ENCODE results near the gene PTGDS.

Gene PTGDS

DNA sequence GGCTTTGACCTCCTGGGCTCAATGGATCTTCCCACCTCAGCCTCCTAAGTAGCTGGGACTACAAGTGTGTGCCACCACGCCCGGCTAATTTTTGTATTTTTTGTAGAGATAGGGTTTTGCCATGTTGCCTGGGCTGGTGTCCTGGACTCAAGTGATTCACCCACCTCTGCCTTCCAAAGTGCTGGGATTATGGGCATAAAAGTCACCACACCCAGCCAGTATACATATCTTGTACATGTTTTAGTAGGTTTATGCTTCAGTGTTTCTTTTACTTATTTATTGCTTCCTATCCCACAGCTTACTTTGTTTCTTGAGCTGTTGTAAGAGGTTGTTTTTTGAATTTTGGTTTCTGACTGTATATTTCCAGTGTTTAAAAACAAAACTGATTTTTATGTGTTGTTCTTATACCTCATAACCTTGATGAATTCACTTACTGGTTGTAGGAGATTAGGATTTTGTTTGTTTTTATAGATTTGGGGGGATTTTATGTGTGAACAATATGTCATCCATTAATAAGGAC is 45.6 kb upstream of the PTGDS start:
- Histone ChIP-seq H3K9me3 (ENCODE audit: control insufficient read depth, insufficient read depth, low read depth, low read length) (no peaks in the 10 kb centered on the region), H3K4me1 (ENCODE audit: control insufficient read depth, insufficient read depth, low read length) (no peaks in the 10 kb centered on the region), H3K4me3 (ENCODE audit: low read depth, low read length) (no peak overlapping the region), H3K27ac (ENCODE audit: extremely low read depth, low read depth, low read length) (no peak overlapping the region), H3K36me3 (ENCODE audit: control insufficient read depth in 2 of 2, insufficient read depth in 1 of 2, low read length in 2 of 2) (peaks cover 5 to 16% of the 10 kb centered on the region in 2 experiments; a peak in 2 of 3 replicates)
- ChIA-PET CTCF (interaction anchor here (0.8 to 1.0 kb wide), 2 partner anchors 10 to 98 kb away, joined by 3 to 7 read pairs; no protein-coding TSS in a partner anchor), POLR2A (interaction anchor here (0.6 kb wide), 1 partner anchor 61 kb away, joined by 3 read pairs; the partner anchor contains the start of gene PAXX)
- no peak for TF ChIP-seq ZNF521 (tag by site-specific recombination; IDR thresholded peaks at IDR 0.05)
- TF ChIP-seq HOXC10 (CRISPR knock-in tag; IDR thresholded peaks at IDR 0.05) = no peak
- TF ChIP-seq, protein P1, sequence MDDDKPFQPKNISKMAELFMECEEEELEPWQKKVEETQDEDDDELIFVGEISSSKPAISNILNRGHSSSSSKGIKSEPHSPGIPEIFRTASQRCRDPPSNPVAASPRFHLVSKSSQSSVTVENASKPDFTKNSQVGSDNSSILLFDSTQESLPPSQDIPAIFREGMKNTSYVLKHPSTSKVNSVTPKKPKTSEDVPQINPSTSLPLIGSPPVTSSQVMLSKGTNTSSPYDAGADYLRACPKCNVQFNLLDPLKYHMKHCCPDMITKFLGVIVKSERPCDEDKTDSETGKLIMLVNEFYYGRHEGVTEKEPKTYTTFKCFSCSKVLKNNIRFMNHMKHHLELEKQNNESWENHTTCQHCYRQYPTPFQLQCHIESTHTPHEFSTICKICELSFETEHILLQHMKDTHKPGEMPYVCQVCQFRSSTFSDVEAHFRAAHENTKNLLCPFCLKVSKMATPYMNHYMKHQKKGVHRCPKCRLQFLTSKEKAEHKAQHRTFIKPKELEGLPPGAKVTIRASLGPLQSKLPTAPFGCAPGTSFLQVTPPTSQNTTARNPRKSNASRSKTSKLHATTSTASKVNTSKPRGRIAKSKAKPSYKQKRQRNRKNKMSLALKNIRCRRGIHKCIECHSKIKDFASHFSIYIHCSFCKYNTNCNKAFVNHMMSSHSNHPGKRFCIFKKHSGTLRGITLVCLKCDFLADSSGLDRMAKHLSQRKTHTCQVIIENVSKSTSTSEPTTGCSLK (tag by site-specific recombination; IDR thresholded peaks at IDR 0.05) = no peak
- TF ChIP-seq ZNF140 (tag by site-specific recombination; IDR thresholded peaks at IDR 0.05) = no peak
- no peak for TF ChIP-seq ZNF629 (tag by site-specific recombination; IDR thresholded peaks at IDR 0.05)
- no peak for TF ChIP-seq ZNF132 (tag by site-specific recombination; IDR thresholded peaks at IDR 0.05; ENCODE audit: borderline replicate concordance)
- TF ChIP-seq GLI4 (tag by site-specific recombination; IDR thresholded peaks at IDR 0.05) = no peak
- no peak for TF ChIP-seq ZFP37 (tag by site-specific recombination; IDR thresholded peaks at IDR 0.05)
- no peak for TF ChIP-seq SETDB1 (IDR thresholded peaks at IDR 0.05; ENCODE audit: insufficient read length, low read length)
- TF ChIP-seq SP3 (tag by site-specific recombination; IDR thresholded peaks at IDR 0.05) = no peak
- TF ChIP-seq, protein P2, sequence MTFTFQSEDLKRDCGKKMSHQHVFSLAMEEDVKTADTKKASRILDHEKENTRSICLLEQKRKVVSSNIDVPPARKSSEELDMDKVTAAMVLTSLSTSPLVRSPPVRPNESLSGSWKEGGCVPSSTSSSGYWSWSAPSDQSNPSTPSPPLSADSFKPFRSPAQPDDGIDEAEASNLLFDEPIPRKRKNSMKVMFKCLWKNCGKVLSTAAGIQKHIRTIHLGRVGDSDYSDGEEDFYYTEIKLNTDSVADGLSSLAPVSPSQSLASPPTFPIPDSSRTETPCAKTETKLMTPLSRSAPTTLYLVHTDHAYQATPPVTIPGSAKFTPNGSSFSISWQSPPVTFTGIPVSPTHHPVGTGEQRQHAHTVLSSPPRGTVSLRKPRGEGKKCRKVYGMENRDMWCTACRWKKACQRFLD (tag by site-specific recombination; IDR thresholded peaks at IDR 0.05) = no peak
- TF ChIP-seq ZNF561 (tag by site-specific recombination; IDR thresholded peaks at IDR 0.05; ENCODE audit: borderline replicate concordance) = no peak

DNA sequence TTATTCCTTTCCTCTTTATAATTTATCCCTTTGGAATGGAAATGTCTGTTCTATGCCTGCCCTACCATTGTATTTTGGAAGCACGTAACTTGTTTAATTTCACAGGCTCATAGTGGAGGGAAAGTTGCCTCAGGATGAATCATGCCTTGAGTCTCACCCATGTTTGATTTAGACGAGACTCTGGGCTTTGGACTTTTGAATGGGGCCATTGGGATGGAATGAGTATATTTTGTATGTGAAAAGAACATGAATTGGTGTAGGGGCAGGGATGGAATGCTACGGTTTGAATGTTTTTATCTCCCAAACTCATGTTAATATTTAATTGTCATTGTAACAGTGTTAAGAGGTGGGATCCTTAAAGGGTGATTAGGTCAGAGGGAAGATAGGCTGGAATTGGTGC is 43.0 kb upstream of the PTGDS start:
- TF ChIP-seq, protein P3, sequence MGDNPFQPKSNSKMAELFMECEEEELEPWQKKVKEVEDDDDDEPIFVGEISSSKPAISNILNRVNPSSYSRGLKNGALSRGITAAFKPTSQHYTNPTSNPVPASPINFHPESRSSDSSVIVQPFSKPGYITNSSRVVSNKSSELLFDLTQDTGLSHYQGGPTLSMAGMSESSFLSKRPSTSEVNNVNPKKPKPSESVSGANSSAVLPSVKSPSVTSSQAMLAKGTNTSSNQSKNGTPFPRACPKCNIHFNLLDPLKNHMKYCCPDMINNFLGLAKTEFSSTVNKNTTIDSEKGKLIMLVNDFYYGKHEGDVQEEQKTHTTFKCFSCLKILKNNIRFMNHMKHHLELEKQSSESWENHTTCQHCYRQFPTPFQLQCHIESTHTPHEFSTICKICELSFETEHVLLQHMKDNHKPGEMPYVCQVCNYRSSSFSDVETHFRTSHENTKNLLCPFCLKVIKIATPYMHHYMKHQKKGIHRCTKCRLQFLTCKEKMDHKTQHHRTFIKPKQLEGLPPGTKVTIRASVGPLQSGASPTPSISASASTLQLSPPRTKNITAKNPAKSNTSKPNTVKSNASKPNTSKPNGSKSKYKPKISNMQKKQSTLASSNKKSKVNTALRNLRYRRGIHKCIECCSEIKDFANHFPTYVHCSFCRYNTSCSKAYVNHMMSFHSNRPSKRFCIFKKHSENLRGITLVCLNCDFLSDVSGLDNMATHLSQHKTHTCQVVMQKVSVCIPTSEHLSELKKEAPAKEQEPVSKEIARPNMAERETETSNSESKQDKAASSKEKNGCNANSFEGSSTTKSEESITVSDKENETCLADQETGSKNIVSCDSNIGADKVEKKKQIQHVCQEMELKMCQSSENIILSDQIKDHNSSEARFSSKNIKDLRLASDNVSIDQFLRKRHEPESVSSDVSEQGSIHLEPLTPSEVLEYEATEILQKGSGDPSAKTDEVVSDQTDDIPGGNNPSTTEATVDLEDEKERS (tag by site-specific recombination; IDR thresholded peaks at IDR 0.05) = no peak
- TF ChIP-seq ZNF138 (tag by site-specific recombination; IDR thresholded peaks at IDR 0.05; ENCODE audit: borderline replicate concordance) (no peak), ZNF354C (tag by site-specific recombination; IDR thresholded peaks at IDR 0.05; ENCODE audit: borderline replicate concordance, low read depth) (no peak), HOXD13 (CRISPR knock-in tag; IDR thresholded peaks at IDR 0.05; ENCODE audit: borderline replicate concordance) (no peak), ZNF37A (tag by site-specific recombination; IDR thresholded peaks at IDR 0.05) (no peak), ZNF341 (tag by site-specific recombination; IDR thresholded peaks at IDR 0.05; ENCODE audit: low read depth) (no peak), ZNF202 (tag by site-specific recombination; IDR thresholded peaks at IDR 0.05; ENCODE audit: borderline replicate concordance) (no peak), ZNF140 (tag by site-specific recombination; IDR thresholded peaks at IDR 0.05) (no peak)
- TF ChIP-seq, protein P2 (tag by site-specific recombination; IDR thresholded peaks at IDR 0.05) = no peak
- TF ChIP-seq, protein P1 (tag by site-specific recombination; IDR thresholded peaks at IDR 0.05) = no peak
- Histone ChIP-seq H3K27ac (ENCODE audit: extremely low read depth, low read depth, low read length) (no peak overlapping the region), H3K4me1 (ENCODE audit: control insufficient read depth, insufficient read depth, low read length) (no peaks in the 10 kb centered on the region), H3K36me3 (ENCODE audit: control insufficient read depth in 2 of 2, insufficient read depth in 1 of 2, low read length in 2 of 2) (peaks cover 5 to 14% of the 10 kb centered on the region in 2 experiments; a peak in 2 of 3 replicates), H3K9me3 (ENCODE audit: control insufficient read depth, insufficient read depth, low read depth, low read length) (no peaks in the 10 kb centered on the region), H3K4me3 (ENCODE audit: low read depth, low read length) (no peak overlapping the region)
- CTCF ChIA-PET = no interaction called here
- POLR2A ChIA-PET = no interaction called here

Data from HEK293 (cell line).